Lower leg skin (tissue), 4 donors: Measurements from ENCODE around the gene PAXX. TPM values are rescaled to one million over a fixed set of nuclear protein-coding genes. Genes with fewer than 3 reads are reported as not detected.

ENCODE experiments used
- DNase-seq, 2 donors: peaks; one replicate each; pipeline ENCODE4 v3.0.0-alpha.2; 2019; ENCODE audit warnings: low spot score in 2 of 2
- H3K4me3 ChIP-seq: fragments of 200-600 bp; sonication (generic); 2 replicates; pipeline ENCODE4 v1.5.1; 2017; ENCODE audit warnings: mild to moderate bottlenecking, low read depth; ENCODE audit not compliant: poor library complexity, severe bottlenecking
- POLR2A ChIP-seq, 2 donors: fragments of 450-650 bp; IDR thresholded peaks; one replicate each; pipeline ENCODE4 v1.6.1; 2016 to 2017; ENCODE audit warnings: antibody characterized with exemption in 2 of 2, mild to moderate bottlenecking in 1 of 2, moderate library complexity in 1 of 2
- whole genome bisulfite sequencing, 2 donors: methylation state at CpG; one replicate each; pipeline ENCODE4 v1.1.5; 2018; 5-methylcytosine and 5-hydroxymethylcytosine counted together
- intact Hi-C: fragments of 100-400 bp; cut with DNase I; formaldehyde crosslinking; loops from one replicate; pipeline ENCODE4 v1.15.0; 2023; ENCODE audit warnings: low total_unique reads
- total RNA-seq, 4 donors: library from RNA; depleted of rRNA; stranded (reverse); fragments of >200 nt; gene quantifications; one replicate each; pipeline ENCODE4 v1.1.0, GENCODE V29; 2016
- TF ChIP-seq, protein P1 (sequence below), 3 donors: fragments of 450-650 bp; IDR thresholded peaks; one replicate each; pipeline ENCODE4 v1.5.1; 2016; ENCODE audit warnings: antibody characterized with exemption in 3 of 3, mild to moderate bottlenecking in 3 of 3, moderate library complexity in 2 of 3

The PAXX gene
- total RNA-seq, 4 donors from 2014 or later = 38.7 to 75.8 (median 58.2) TPM

DNA sequence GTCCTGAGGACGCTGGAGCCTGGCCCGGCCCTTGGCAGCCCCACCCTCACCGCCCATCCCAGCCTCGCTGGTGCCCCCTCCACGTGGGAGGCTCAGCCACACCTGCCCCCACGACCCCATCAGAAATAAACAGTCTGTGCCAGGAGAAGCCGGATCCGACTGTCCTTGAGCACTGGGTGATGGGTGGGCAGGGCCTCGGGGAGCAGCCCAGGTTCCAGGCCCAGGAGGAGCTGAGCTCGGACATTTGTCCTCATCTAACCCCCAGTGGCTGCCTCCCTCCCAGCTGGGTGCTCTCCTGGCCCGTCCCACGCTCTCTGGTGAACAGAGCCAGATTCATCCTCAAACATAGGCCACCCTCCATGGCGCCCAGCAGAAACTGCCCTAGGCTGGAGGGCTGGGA, 19.5 kb upstream of the PAXX start:
- no peak for DNase-seq

DNA sequence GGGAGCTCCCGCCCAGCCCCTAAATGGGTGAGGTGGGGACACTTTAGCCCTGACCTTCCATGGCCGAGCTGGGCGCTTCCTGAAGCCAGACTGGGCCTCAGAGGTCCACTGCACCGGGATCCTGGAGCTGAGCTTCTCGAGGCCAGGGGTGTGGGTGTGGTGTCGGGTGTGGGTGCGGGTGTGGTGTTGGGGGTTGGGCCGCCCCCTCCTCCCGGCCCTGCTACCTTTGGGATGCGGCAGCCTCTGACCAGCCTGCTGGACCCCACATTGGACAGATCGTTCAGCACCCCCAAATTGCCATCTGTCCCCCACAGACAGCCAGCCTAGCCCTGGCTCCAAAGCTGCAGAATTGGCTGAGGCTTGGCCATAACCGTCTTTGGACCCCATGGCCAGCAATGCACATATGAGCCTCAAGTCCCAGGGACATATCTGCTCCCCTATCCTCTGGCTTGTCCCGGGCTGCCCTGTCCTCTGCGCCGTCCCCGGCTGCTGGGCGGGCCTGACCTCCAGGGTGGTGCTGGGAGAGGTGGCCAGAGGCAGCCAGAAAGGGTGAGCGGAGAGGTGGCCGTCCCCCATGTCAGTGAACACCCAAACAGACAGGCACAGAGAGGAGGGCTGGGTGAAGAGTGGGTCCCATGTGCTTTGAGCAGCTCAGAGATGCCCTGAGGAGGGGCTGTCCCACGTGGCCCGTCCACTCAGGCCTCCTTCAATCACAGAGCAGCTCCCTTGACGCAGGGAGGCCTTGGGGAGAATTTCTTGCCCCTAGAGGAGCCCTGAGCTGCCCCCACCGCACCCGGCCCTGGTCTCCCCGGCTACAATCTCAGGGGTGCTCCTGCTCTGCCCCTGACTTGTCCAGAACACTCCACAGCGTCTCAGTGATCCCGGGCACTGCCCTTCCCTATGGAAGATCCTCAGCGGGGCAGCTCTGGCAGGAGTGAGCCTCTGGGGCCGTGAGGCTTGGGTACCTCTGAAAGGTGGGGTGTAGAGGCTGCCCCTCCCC, 18.3 kb upstream of the PAXX start:
- no peak for DNase-seq
- intact Hi-C loops = no loop called here
- 82 to 85% methylated on average over 27 to 29 of the region's 29 CpGs for WGBS, 2 donors
- no peak overlapping the region for H3K4me3 ChIP-seq
- TF ChIP-seq POLR2A (IDR thresholded peaks at IDR 0.05) = no peak
- TF ChIP-seq, protein P1, sequence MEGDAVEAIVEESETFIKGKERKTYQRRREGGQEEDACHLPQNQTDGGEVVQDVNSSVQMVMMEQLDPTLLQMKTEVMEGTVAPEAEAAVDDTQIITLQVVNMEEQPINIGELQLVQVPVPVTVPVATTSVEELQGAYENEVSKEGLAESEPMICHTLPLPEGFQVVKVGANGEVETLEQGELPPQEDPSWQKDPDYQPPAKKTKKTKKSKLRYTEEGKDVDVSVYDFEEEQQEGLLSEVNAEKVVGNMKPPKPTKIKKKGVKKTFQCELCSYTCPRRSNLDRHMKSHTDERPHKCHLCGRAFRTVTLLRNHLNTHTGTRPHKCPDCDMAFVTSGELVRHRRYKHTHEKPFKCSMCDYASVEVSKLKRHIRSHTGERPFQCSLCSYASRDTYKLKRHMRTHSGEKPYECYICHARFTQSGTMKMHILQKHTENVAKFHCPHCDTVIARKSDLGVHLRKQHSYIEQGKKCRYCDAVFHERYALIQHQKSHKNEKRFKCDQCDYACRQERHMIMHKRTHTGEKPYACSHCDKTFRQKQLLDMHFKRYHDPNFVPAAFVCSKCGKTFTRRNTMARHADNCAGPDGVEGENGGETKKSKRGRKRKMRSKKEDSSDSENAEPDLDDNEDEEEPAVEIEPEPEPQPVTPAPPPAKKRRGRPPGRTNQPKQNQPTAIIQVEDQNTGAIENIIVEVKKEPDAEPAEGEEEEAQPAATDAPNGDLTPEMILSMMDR (IDR thresholded peaks at IDR 0.05) = no peak

More for the DNA sequence above, 19.5 kb upstream of the PAXX start:
- H3K4me3 ChIP-seq = no peak overlapping the region
- no peak for TF ChIP-seq POLR2A (IDR thresholded peaks at IDR 0.05)
- TF ChIP-seq, protein P1 (IDR thresholded peaks at IDR 0.05) = no peak
- WGBS, 2 donors = 63 to 67% methylated on average over 13 of the region's 13 CpGs
- intact Hi-C loops = no loop called here

DNA sequence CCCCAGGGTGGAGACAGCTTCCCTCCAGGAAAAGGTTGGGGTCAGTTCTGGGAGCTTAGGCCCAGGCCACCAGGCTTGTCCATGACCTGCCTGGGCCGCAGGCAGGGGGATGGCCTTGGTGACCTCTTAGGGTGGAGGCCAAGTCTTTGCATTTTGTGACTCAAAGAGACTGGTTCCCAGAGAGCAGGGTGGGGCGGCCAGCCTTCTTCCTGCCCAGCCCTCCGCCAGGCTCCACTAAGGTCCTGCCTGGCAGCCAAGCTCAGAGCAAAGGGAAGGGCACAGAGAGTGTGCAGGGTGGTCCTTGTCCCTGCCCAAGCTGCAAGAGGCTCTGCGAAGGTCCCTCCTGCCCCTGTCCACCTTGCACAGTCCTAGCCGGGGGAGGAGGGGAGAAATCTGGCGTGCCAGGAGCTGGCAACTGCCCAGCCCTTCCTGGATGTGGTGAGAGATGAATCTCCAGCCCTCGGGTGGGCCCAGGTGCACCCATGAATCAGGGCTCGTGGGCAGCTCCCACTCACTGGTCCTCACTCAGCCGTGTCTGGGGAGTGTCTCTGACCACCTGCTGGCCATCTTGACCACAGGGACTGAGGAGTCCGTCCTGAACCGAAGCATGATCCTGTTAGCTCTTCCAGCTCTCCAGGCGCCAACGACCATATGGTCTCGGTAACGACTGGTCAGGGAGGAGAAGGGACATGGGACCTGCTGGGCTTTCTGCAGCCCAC, 17.2 kb upstream of the PAXX start:
- TF ChIP-seq, protein P1 (IDR thresholded peaks at IDR 0.05) = no peak
- 43 to 45% methylated on average over 13 to 14 of the region's 15 CpGs for WGBS, 2 donors
- intact Hi-C loops = no loop called here
- H3K4me3 ChIP-seq = no peak overlapping the region
- DNase-seq = no peak

- TF ChIP-seq, protein P1 (IDR thresholded peaks at IDR 0.05) = no peak
- TF ChIP-seq POLR2A (IDR thresholded peaks at IDR 0.05) = no peak
- WGBS, 2 donors = 30 to 44% methylated on average over 7 to 14 of the region's 14 CpGs
- intact Hi-C loops = no loop called here
- no peak for DNase-seq
- no peak overlapping the region for H3K4me3 ChIP-seq
These were observed 16.6 kb upstream of the PAXX start for GRCh38 chr9:136975644-136976043.

DNA sequence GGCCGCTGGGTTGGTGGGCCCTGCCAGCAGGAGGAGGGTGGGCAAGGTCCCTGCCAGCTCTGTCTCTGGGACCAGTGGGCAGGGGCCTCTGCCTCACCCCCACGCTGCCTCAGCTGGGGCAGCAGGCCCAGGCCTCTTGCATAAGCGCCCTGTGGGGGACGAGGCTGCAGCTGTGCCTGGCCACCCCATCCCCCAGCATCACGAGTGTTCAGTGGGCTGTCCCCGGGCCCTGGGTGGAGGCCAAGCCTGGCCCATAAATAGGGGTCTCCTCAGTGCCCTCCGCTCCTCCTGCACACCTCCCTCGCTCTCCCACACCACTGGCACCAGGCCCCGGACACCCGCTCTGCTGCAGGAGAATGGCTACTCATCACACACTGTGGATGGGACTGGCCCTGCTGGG, 15.0 kb upstream of the PAXX start, which contains the start of gene PTGDS:
TSS of gene PTGDS (plus strand) at position 282 of the 400 bp plus-strand sequence. CDS start at position 357, 75 bp downstream.
- DNase-seq = no peak
- intact Hi-C loops = no loop called here
- no peak within 1 kb of the TSS for H3K4me3 ChIP-seq
- TF ChIP-seq, protein P1 (IDR thresholded peaks at IDR 0.05) = no peak
- no peak for TF ChIP-seq POLR2A (IDR thresholded peaks at IDR 0.05)
- WGBS, 2 donors = 72 to 84% methylated on average over 8 to 9 of the region's 10 CpGs
